ENCODE data around the gene ERVW-1. TPM values are rescaled to one million over a fixed set of nuclear protein-coding genes. Genes with fewer than 3 reads are reported as not detected.

ERVW-1 gene
- total RNA-seq, 1 donor from 2014 or later, result not detected

DNA sequence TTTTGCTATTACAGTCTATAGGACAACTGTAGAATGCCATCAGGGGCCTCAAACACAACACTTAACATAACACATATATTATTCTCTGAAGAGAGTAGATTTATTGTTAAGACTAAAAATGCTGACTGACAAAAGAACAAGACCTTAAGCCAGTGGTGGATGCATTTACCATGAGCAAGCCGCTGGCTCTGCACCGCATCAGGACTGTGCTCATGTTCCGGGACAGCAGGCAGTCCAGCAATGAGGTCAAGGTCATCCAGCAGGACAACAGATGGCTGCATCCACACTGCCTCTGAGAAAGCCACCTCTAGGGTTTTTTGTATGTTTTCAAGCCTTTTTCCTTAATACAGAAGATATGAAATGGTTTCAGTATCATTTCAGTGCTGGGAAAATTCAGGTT, 26.8 kb upstream of the ERVW-1 start:
- H2AFZ ChIP-seq (replicated peaks), result no peak overlapping the region
- H3K36me3 ChIP-seq, result peaks cover 3% of the 10 kb centered on the region
- no peaks in the 10 kb centered on the region for H3K27me3 ChIP-seq
- Mint-ChIP-seq H3K27ac (no peak overlapping the region), H3K4me3 (no peak overlapping the region), H3K36me3 (peaks cover 9% of the 10 kb centered on the region), H3K4me1 (no peaks in the 10 kb centered on the region), H3K27me3 (ENCODE audit: insufficient read depth, low read depth) (no peaks in the 10 kb centered on the region), H3K9me3 (no peaks in the 10 kb centered on the region)
- H3K79me2 ChIP-seq (ENCODE audit: low read depth), result no peaks in the 10 kb centered on the region
- H3K4me1 ChIP-seq, result no peaks in the 10 kb centered on the region
- TF ChIP-seq, protein P1, sequence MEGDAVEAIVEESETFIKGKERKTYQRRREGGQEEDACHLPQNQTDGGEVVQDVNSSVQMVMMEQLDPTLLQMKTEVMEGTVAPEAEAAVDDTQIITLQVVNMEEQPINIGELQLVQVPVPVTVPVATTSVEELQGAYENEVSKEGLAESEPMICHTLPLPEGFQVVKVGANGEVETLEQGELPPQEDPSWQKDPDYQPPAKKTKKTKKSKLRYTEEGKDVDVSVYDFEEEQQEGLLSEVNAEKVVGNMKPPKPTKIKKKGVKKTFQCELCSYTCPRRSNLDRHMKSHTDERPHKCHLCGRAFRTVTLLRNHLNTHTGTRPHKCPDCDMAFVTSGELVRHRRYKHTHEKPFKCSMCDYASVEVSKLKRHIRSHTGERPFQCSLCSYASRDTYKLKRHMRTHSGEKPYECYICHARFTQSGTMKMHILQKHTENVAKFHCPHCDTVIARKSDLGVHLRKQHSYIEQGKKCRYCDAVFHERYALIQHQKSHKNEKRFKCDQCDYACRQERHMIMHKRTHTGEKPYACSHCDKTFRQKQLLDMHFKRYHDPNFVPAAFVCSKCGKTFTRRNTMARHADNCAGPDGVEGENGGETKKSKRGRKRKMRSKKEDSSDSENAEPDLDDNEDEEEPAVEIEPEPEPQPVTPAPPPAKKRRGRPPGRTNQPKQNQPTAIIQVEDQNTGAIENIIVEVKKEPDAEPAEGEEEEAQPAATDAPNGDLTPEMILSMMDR (IDR thresholded peaks at IDR 0.05), result no peak
- no peak for TF ChIP-seq EZH2 (IDR thresholded peaks at IDR 0.05)
- no peak for TF ChIP-seq EZH2phosphoT487 (IDR thresholded peaks at IDR 0.05)
- H4K20me1 ChIP-seq (ENCODE audit: low read depth), result no peaks in the 10 kb centered on the region
- H3K9me3 ChIP-seq (ENCODE audit: low read depth), result no peaks in the 10 kb centered on the region
- H3K9ac ChIP-seq, result no peak overlapping the region
- no peak overlapping the region for H3K4me3 ChIP-seq
- no peak overlapping the region for H3K27ac ChIP-seq
- H3K4me2 ChIP-seq, result no peak overlapping the region
- no peak for DNase-seq (ENCODE audit: low spot score)
- no peaks in the 10 kb centered on the region for H3F3A ChIP-seq (ENCODE audit: low read depth)

DNA sequence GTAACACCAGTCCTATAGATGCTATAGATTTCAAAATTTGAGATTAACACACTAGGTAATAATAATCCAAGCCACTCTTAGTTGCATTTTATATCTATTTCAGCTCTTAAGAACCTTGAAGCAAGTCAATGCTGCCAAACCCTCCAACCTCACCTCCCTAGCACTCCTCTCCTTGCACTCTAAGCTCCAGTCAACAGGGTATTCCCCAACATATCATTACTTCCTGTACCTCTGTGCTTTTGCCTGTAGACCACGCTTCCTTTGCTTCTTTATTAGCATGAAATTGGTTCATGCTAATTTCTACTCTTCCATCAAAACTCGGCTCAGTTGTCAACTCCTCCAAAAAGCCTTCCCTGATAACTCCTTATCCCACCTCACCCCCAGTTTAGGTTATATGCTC, 26.0 kb upstream of the ERVW-1 start:
- Mint-ChIP-seq H3K27ac (no peak overlapping the region), H3K4me3 (no peak overlapping the region), H3K27me3 (ENCODE audit: insufficient read depth, low read depth) (no peaks in the 10 kb centered on the region), H3K4me1 (no peaks in the 10 kb centered on the region), H3K9me3 (no peaks in the 10 kb centered on the region), H3K36me3 (peaks cover 14% of the 10 kb centered on the region)
- H3K27me3 ChIP-seq, result no peaks in the 10 kb centered on the region
- DNase-seq (ENCODE audit: low spot score), result no peak
- H3K4me1 ChIP-seq, result no peaks in the 10 kb centered on the region
- no peaks in the 10 kb centered on the region for H3F3A ChIP-seq (ENCODE audit: low read depth)
- no peaks in the 10 kb centered on the region for H3K79me2 ChIP-seq (ENCODE audit: low read depth)
- H3K4me2 ChIP-seq, result no peak overlapping the region
- H2AFZ ChIP-seq (replicated peaks), result no peak overlapping the region
- no peaks in the 10 kb centered on the region for H4K20me1 ChIP-seq (ENCODE audit: low read depth)
- H3K9me3 ChIP-seq (ENCODE audit: low read depth), result no peaks in the 10 kb centered on the region
- no peak for TF ChIP-seq EZH2phosphoT487 (IDR thresholded peaks at IDR 0.05)
- TF ChIP-seq, protein P1 (IDR thresholded peaks at IDR 0.05), result no peak
- TF ChIP-seq EZH2 (IDR thresholded peaks at IDR 0.05), result no peak
- H3K27ac ChIP-seq, result no peak overlapping the region
- H3K4me3 ChIP-seq, result no peak overlapping the region
- H3K9ac ChIP-seq, result no peak overlapping the region
- H3K36me3 ChIP-seq, result peaks cover 3% of the 10 kb centered on the region

DNA sequence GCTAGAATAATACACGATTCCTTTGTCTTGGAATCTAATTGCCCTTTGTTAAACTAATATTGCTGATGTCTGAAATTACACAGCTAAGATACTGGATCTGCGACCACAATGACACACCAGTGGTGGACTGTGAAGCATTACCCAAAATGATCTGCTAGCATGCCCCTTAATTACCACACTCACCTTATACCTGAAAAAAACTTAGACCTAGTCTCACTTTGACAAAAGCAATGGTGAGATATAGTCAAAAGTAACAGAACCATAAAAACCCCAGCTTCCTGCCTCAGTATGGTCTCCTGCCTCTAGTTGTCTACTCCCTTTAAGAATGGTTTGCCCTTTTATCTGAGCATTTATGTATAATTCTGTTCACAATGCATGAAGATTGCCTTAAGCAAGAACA, 20.8 kb upstream of the ERVW-1 start:
- no peak overlapping the region for H3K4me2 ChIP-seq
- no peak for TF ChIP-seq EZH2phosphoT487 (IDR thresholded peaks at IDR 0.05)
- TF ChIP-seq, protein P1 (IDR thresholded peaks at IDR 0.05), result no peak
- TF ChIP-seq EZH2 (IDR thresholded peaks at IDR 0.05), result no peak
- Mint-ChIP-seq H3K4me3 (no peak overlapping the region), H3K9me3 (no peaks in the 10 kb centered on the region), H3K27ac (no peak overlapping the region), H3K4me1 (no peaks in the 10 kb centered on the region), H3K27me3 (ENCODE audit: insufficient read depth, low read depth) (no peaks in the 10 kb centered on the region), H3K36me3 (peaks cover 20% of the 10 kb centered on the region)
- H3K27me3 ChIP-seq, result no peaks in the 10 kb centered on the region
- H3K4me3 ChIP-seq, result no peak overlapping the region
- no peaks in the 10 kb centered on the region for H4K20me1 ChIP-seq (ENCODE audit: low read depth)
- no peaks in the 10 kb centered on the region for H3K9me3 ChIP-seq (ENCODE audit: low read depth)
- no peak for DNase-seq (ENCODE audit: low spot score)
- H3K36me3 ChIP-seq, result peaks cover 17% of the 10 kb centered on the region
- H3K4me1 ChIP-seq, result no peaks in the 10 kb centered on the region
- H3F3A ChIP-seq (ENCODE audit: low read depth), result no peaks in the 10 kb centered on the region
- no peaks in the 10 kb centered on the region for H3K79me2 ChIP-seq (ENCODE audit: low read depth)
- H3K27ac ChIP-seq, result no peak overlapping the region
- no peak overlapping the region for H3K9ac ChIP-seq
- H2AFZ ChIP-seq (replicated peaks), result no peak overlapping the region
